HEK293 (cell line): ENCODE data around the gene ZNF513.
A peak's percentile ranks its signal among the peaks of the same experiment; 100 is the strongest.

Experiments used
- CTCF ChIA-PET: fragments of 350-600 bp; formaldehyde crosslinking; extraction: SDS; loops from one replicate; lab custom pipeline; 2021; ENCODE audit warnings: antibody characterized with exemption; lab: Yijun Ruan, JAX
- POLR2A ChIA-PET: fragments of 300-600 bp; formaldehyde crosslinking; extraction: SDS; loops from one replicate; lab custom pipeline; 2020; ENCODE audit warnings: antibody characterized with exemption, inconsistent platforms; lab: Yijun Ruan, JAX
- H3K27ac ChIP-seq: fragments of 200-500 bp; sonication (Bioruptor generic); 2 replicates; pipeline ENCODE4 v1.5.1; 2014; ENCODE audit warnings: low read depth, low read length, control low read depth, inconsistent platforms; ENCODE audit errors: extremely low read depth
- H3K36me3 ChIP-seq, 2 experiments: fragments of 200-500 bp in 1 of 2; sonication (Bioruptor generic) in 1 of 2; 1 replicate in 1 of 2; 2 replicates in 1 of 2; pipeline ENCODE4 v1.5.1; 2014 to 2017; ENCODE audit warnings: inconsistent platforms in 2 of 2, low read length in 2 of 2; ENCODE audit not compliant: control insufficient read depth in 2 of 2, insufficient read depth in 1 of 2
- H3K4me1 ChIP-seq: fragments of 200-500 bp; sonication (Bioruptor generic); 2 replicates; pipeline ENCODE4 v1.5.1; 2014; ENCODE audit warnings: mild to moderate bottlenecking, low read length, inconsistent platforms; ENCODE audit not compliant: control insufficient read depth, insufficient read depth
- H3K4me3 ChIP-seq: 2 replicates; pipeline ENCODE4 v1.5.1; 2011; ENCODE audit warnings: low read depth, mild to moderate bottlenecking, control low read depth, low read length, moderate library complexity
- H3K9me3 ChIP-seq: fragments of 200-500 bp; sonication (Bioruptor generic); 2 replicates; pipeline ENCODE4 v1.5.1; 2014; ENCODE audit warnings: low read depth, low read length, inconsistent platforms; ENCODE audit not compliant: control insufficient read depth, insufficient read depth
- PRDM10 ChIP-seq: fragments of 450-650 bp; formaldehyde crosslinking; IDR thresholded peaks from 2 replicates; pipeline ENCODE4 v1.5.1; 2016; ENCODE audit warnings: missing biosample characterization, missing genetic modification characterization
- SCRT2 ChIP-seq: fragments of 450-650 bp; formaldehyde crosslinking; IDR thresholded peaks from 2 replicates; pipeline ENCODE4 v1.5.1; 2016; ENCODE audit warnings: missing biosample characterization, missing genetic modification characterization
- ZNF175 ChIP-seq: fragments of 450-650 bp; formaldehyde crosslinking; IDR thresholded peaks from 2 replicates; pipeline ENCODE4 v1.5.1; 2016; ENCODE audit warnings: missing biosample characterization, missing genetic modification characterization
- ZNF239 ChIP-seq: fragments of 450-650 bp; formaldehyde crosslinking; IDR thresholded peaks from 2 replicates; pipeline ENCODE4 v1.5.1; 2016; ENCODE audit warnings: missing biosample characterization, missing genetic modification characterization
- ZNF280D ChIP-seq: fragments of 450-650 bp; formaldehyde crosslinking; IDR thresholded peaks from 2 replicates; pipeline ENCODE4 v1.5.1; 2016; ENCODE audit warnings: missing biosample characterization, missing genetic modification characterization
- ZNF513 ChIP-seq: fragments of 450-650 bp; IDR thresholded peaks from 2 replicates; pipeline ENCODE4 v1.5.1; 2018; ENCODE audit warnings: missing biosample characterization, missing genetic modification characterization
- ZNF518A ChIP-seq: fragments of 450-650 bp; formaldehyde crosslinking; conservative IDR thresholded peaks from 2 replicates; pipeline ENCODE4 v1.5.1; 2016; ENCODE audit warnings: low read depth, missing biosample characterization, missing genetic modification characterization
- TF ChIP-seq, protein P1 (sequence below): fragments of 450-650 bp; formaldehyde crosslinking; IDR thresholded peaks from 2 replicates; pipeline ENCODE4 v1.5.1; 2016; ENCODE audit warnings: missing biosample characterization, missing genetic modification characterization

Gene ZNF513

DNA sequence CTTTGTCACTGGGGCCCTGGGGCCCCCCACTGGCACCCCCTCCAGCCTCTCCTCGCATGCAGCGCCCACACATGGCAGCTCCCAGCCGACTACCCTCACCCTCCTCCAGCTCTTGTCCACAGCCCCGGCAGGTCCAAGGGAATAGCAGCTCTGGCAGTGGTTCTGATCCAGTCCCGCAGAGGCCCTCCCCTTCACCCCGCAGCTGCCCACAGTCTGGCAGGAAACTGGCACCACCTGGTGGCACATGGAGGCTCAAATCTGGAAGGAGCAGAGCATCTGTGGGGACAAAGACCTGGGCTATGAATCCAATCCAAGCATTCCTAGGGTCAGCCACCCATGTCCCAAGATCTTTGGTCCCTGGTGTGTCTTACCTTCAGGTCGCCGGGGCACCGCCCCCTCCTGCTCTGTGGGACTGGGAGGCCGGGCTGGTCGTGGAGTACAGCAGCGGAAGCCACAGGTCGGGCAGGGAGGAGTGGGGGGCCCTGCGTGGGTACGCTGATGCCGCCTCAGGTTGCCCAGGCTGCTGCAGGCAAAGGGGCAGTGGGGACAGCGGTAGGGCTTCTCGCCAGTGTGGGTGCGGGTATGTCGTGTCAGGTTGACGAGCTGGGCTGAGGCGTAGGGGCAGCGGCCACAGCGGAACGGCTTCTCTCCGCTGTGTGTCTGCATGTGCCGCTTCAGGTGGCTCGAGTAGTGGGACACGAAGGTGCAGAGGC lies 2.3 kb downstream of the ZNF513 start (continued):
- no peak for TF ChIP-seq ZNF280D (tag by site-specific recombination)
- no peak for TF ChIP-seq ZNF175 (tag by site-specific recombination)
- TF ChIP-seq SCRT2 (tag by site-specific recombination) = peak; percentile 65

DNA sequence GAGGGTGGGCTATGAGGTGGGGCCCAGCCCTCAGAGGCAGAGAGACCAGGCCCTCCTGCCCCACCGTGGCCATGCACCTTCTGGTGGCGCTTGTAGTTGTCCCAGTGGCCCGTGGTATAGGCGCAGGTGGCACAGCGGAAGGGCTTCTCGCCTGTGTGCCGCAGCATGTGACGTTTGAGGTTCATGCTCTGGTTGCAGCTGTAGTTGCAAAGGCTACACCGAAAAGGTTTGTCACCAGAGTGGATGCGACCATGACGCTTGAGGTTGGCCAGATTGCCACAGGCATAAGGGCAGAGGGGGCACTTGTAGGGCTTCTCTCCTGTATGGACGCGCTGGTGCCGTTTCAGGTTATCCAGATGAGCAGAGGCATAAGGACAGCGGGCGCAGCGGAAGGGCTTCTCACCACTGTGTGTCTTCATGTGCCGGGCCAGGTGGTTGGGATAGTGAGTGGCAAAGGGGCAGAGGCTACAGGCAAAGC lies 2.9 kb downstream of the ZNF513 start:
- ChIA-PET POLR2A (interaction anchor here (3.4 kb wide), 1 partner anchor 21 kb away, joined by 9 read pairs; the partner anchor contains the start of gene GTF3C2), CTCF (interaction anchor here (1.0 kb wide), 1 partner anchor 8 kb away, joined by 5 read pairs; no protein-coding TSS in a partner anchor)
- 0 out of 2 replicates have a peak overlapping the region, but pooled peaks have one; percentile 19 for H3K27ac ChIP-seq
- H3K9me3 ChIP-seq = no peaks in the 10 kb centered on the region
- no peaks in the 10 kb centered on the region; the same call in 1 of the 2 replicates for H3K4me1 ChIP-seq
- peaks cover 24 to 86% of the 10 kb centered on the region in 2 experiments for H3K36me3 ChIP-seq
- TF ChIP-seq ZNF513 (tag by site-specific recombination) (peak; percentile 58), ZNF239 (tag by site-specific recombination) (no peak)
- TF ChIP-seq, protein P1, sequence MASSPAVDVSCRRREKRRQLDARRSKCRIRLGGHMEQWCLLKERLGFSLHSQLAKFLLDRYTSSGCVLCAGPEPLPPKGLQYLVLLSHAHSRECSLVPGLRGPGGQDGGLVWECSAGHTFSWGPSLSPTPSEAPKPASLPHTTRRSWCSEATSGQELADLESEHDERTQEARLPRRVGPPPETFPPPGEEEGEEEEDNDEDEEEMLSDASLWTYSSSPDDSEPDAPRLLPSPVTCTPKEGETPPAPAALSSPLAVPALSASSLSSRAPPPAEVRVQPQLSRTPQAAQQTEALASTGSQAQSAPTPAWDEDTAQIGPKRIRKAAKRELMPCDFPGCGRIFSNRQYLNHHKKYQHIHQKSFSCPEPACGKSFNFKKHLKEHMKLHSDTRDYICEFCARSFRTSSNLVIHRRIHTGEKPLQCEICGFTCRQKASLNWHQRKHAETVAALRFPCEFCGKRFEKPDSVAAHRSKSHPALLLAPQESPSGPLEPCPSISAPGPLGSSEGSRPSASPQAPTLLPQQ (tag by site-specific recombination) = 0 out of 2 replicates have a peak, but pooled peaks have one; percentile 53
- H3K4me3 ChIP-seq = no peak overlapping the region

GRCh38 chr2:27376866-27377617 lies 3.5 kb downstream of the ZNF513 start:
- POLR2A ChIA-PET = interaction anchor here (1.1 to 3.4 kb wide), 2 partner anchors 20 to 32 kb away, joined by 4 to 9 read pairs; partner anchors contain the start of genes GTF3C2 and PPM1G
- CTCF ChIA-PET = no interaction called here
- Histone ChIP-seq H3K9me3 (no peaks in the 10 kb centered on the region), H3K4me1 (no peaks in the 10 kb centered on the region; the same call in 1 of the 2 replicates), H3K36me3 (peaks cover 27 to 86% of the 10 kb centered on the region in 2 experiments), H3K4me3 (no peak overlapping the region), H3K27ac (no peak overlapping the region; the same call in 1 of the 2 replicates)
- no peak for TF ChIP-seq ZNF518A
- 0 out of 2 replicates have a peak, but pooled peaks have one; percentile 10 for TF ChIP-seq PRDM10 (tag by site-specific recombination)
